Ovary (tissue), 3 donors: ENCODE data around the gene CTCF.

Experiments
- EP300 ChIP-seq: sonication (generic); formaldehyde crosslinking; IDR thresholded peaks from one replicate; pipeline ENCODE4 v1.6.1; 2017; ENCODE audit warnings: antibody characterized with exemption
- POLR2A ChIP-seq: fragments of 450-650 bp; IDR thresholded peaks from one replicate; pipeline ENCODE4 v1.6.1; 2017; ENCODE audit warnings: antibody characterized with exemption, mild to moderate bottlenecking, moderate library complexity
- TF ChIP-seq, protein P1 (sequence below), 3 donors: fragments of 450-650 bp in 2 of 3; fragments of 200-600 bp in 1 of 3; IDR thresholded peaks; one replicate each; pipeline versions ENCODE4 v1.5.1 to v1.8.0; 2016 to 2022; ENCODE audit warnings: antibody characterized with exemption in 3 of 3, mild to moderate bottlenecking in 1 of 3
- donor health status: DM: no; HTN: no; CAD: no.

DNA sequence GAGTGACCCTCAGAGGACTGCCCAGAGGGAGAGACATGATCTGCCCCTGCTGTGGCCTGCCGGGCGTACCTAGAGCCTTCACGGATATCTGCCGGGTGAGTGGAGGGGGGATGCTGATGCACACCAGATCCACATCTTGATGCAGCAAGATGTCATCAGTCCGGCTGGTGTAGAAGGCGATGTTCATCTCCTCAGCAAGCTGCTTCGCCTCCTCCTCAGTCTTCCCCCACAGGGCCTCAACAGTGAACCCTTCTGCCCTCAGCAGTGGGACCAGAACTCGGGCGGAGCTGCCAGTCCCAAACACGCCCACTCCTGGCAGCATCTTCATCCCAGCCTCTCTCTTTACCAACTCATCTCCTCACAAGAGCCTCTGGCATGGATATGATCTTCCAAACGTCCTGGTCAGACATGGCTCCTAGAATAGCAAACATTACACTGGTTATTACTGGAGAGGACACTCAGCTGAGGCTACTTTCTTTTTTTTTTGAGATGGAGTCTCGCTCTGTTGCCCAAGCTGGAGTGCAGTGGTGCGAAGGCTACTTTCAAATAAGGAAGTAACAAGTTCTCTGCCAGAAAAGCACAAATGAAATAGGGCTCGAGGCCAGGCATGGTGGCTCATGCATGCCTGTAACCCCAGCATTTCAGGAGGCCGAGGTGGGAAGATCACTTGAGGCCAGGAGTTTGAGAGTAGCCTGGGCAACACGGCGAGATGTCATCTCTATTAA, 123.2 kb downstream of the CTCF start:
- TF ChIP-seq, protein P1, sequence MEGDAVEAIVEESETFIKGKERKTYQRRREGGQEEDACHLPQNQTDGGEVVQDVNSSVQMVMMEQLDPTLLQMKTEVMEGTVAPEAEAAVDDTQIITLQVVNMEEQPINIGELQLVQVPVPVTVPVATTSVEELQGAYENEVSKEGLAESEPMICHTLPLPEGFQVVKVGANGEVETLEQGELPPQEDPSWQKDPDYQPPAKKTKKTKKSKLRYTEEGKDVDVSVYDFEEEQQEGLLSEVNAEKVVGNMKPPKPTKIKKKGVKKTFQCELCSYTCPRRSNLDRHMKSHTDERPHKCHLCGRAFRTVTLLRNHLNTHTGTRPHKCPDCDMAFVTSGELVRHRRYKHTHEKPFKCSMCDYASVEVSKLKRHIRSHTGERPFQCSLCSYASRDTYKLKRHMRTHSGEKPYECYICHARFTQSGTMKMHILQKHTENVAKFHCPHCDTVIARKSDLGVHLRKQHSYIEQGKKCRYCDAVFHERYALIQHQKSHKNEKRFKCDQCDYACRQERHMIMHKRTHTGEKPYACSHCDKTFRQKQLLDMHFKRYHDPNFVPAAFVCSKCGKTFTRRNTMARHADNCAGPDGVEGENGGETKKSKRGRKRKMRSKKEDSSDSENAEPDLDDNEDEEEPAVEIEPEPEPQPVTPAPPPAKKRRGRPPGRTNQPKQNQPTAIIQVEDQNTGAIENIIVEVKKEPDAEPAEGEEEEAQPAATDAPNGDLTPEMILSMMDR (IDR thresholded peaks at IDR 0.05) = no peak
- TF ChIP-seq POLR2A = no peak
- no peak for TF ChIP-seq EP300
